GM13976 (cell line): ENCODE measurements around the gene RTN1.
"Not testable (repeated sequence)": the region's sequence is repeated elsewhere in the genome, so short reads cannot be mapped to it uniquely, and the experiment has no call there.

Experiments
- DNase-seq: peaks from one replicate; pipeline ENCODE4 v3.0.0; 2012; ENCODE audit warnings: low spot score
- CTCF ChIP-seq: IDR thresholded peaks from 2 replicates; pipeline ENCODE4 v1.5.1; 2012; ENCODE audit warnings: borderline replicate concordance, mild to moderate bottlenecking; ENCODE audit not compliant: insufficient read depth; ENCODE audit errors: extremely low read depth, missing control alignments, control extremely low read depth
- in situ Hi-C: fragments of 300-500 bp; cut with MboI; formaldehyde crosslinking; loops from one replicate; pipeline ENCODE4 v1.12.0; 2022; ENCODE audit warnings: low sequenced_read_pairs, mixed read lengths, inconsistent platforms; ENCODE audit not compliant: unreplicated experiment

Gene RTN1

GRCh38 chr14:59675394-59675793 lies 195.2 kb downstream of the RTN1 start:
- no peak for DNase-seq
- no peak for TF ChIP-seq CTCF
- in situ Hi-C loops, result no loop called here

- in situ Hi-C loops, result no loop called here
- no peak for TF ChIP-seq CTCF
- no peak for DNase-seq
Measured at GRCh38 chr14:59664741-59665140, 205.8 kb downstream of the RTN1 start.

GRCh38 chr14:59657769-59658168 lies 212.8 kb downstream of the RTN1 start:
- TF ChIP-seq CTCF, result no peak
- no peak for DNase-seq
- in situ Hi-C loops, result no loop called here

- in situ Hi-C loops, result no loop called here
- DNase-seq, result no peak
- TF ChIP-seq CTCF, result no peak
Measured at GRCh38 chr14:59656473-59656872, 214.1 kb downstream of the RTN1 start.

- in situ Hi-C loops, DNase-seq: not testable (repeated sequence)
Measured at GRCh38 chr14:59654131-59654530, 216.4 kb downstream of the RTN1 start.

GRCh38 chr14:59646832-59647231 lies 223.7 kb downstream of the RTN1 start:
- in situ Hi-C loops, result loop anchor here (25.0 kb wide), 1 partner anchor 540 kb away; no protein-coding TSS in a partner anchor
- not testable (repeated sequence) for DNase-seq

- in situ Hi-C loops, result loop anchor here (25.0 kb wide), 1 partner anchor 548 kb away; no protein-coding TSS in a partner anchor
- TF ChIP-seq CTCF, result no peak
Measured at GRCh38 chr14:59638885-59639284, 231.7 kb downstream of the RTN1 start.

GRCh38 chr14:59634617-59635016 lies 236.0 kb downstream of the RTN1 start:
- in situ Hi-C loops, result loop anchor here (25.0 kb wide), 1 partner anchor 553 kb away; no protein-coding TSS in a partner anchor
- TF ChIP-seq CTCF, result no peak
- DNase-seq, result no peak

More at GRCh38 chr14:59638885-59639284, 231.7 kb downstream of the RTN1 start:
- DNase-seq, result no peak
